K562 (cell line): ENCODE results near the gene SLC10A4. TPM values are rescaled to one million over a fixed set of nuclear protein-coding genes. Genes with fewer than 3 reads are reported as not detected.
A peak's percentile ranks its signal among the peaks of the same experiment; 100 is the strongest.

Experiments used
- ARID1B ChIP-seq: fragments of 450-650 bp; IDR thresholded peaks from 2 replicates; pipeline ENCODE4 v1.6.1; 2016; ENCODE audit warnings: antibody characterized with exemption, mild to moderate bottlenecking, inconsistent platforms
- CCNT2 ChIP-seq: IDR thresholded peaks from 2 replicates; pipeline ENCODE4 v1.6.1; 2011; ENCODE audit warnings: borderline replicate concordance, low read depth, mild to moderate bottlenecking, moderate library complexity, mixed read lengths, low read length; ENCODE audit not compliant: insufficient read length; ENCODE audit errors: extremely low read depth
- CREB1 ChIP-seq, 2 experiments: sonication (generic) in 1 of 2; formaldehyde crosslinking in 1 of 2; IDR thresholded peaks; 2 replicates each; pipeline versions ENCODE4 v1.6.1 to v1.8.0; 2012 to 2022; ENCODE audit warnings: inconsistent platforms in 1 of 2, mild to moderate bottlenecking in 1 of 2, missing genetic modification reagents in 1 of 2, moderate library complexity in 1 of 2
- CREM ChIP-seq: IDR thresholded peaks from 2 replicates; pipeline ENCODE4 v1.6.1; 2014; ENCODE audit warnings: antibody characterized with exemption, low read depth
- DACH1 ChIP-seq: fragments of 450-650 bp; IDR thresholded peaks from 2 replicates; pipeline ENCODE4 v1.6.1; 2018; ENCODE audit not compliant: partially characterized antibody
- EP300 ChIP-seq: IDR thresholded peaks from 2 replicates; pipeline ENCODE4 v1.6.1; 2012; ENCODE audit warnings: low read length, improper control_type of control experiment
- ETV1 ChIP-seq: fragments of 450-650 bp; conservative IDR thresholded peaks from 2 replicates; pipeline ENCODE4 v1.6.1; 2016; ENCODE audit warnings: missing genetic modification characterization, control low read depth, low read depth, missing compliant biosample characterization
- FOS ChIP-seq: IDR thresholded peaks from 3 replicates; pipeline ENCODE4 v1.6.1; 2011; ENCODE audit not compliant: insufficient read length; ENCODE audit errors: extremely low read depth
- HES1 ChIP-seq: fragments of 450-650 bp; IDR thresholded peaks from 2 replicates; pipeline ENCODE4 v1.6.1; 2016; ENCODE audit warnings: low read depth, mild to moderate bottlenecking, moderate library complexity
- MTA2 ChIP-seq: fragments of 450-650 bp; IDR thresholded peaks from 2 replicates; pipeline ENCODE4 v1.6.1; 2016; ENCODE audit warnings: low read depth
- PHTF2 ChIP-seq: fragments of 250-450 bp; sonication (Bioruptor Pico); IDR thresholded peaks from 2 replicates; pipeline ENCODE4 v1.5.0; 2021; ENCODE audit warnings: mild to moderate bottlenecking
- POLR2AphosphoS5 ChIP-seq: IDR thresholded peaks from 2 replicates; pipeline ENCODE4 v1.6.1; 2011; ENCODE audit warnings: mild to moderate bottlenecking, low read depth, low read length, moderate library complexity; ENCODE audit not compliant: control insufficient read depth, insufficient read depth
- SIN3B ChIP-seq: fragments of 450-650 bp; IDR thresholded peaks from 2 replicates; pipeline ENCODE4 v1.6.1; 2017; ENCODE audit warnings: low read depth, mild to moderate bottlenecking, moderate library complexity
- SMARCC2 ChIP-seq: fragments of 450-650 bp; IDR thresholded peaks from 2 replicates; pipeline ENCODE4 v1.6.1; 2017; ENCODE audit warnings: antibody characterized with exemption, moderate library complexity, mild to moderate bottlenecking, low read depth
- SRF ChIP-seq, 2 experiments: fragments of 250-450, 450-650 bp in 1 of 2; sonication (Bioruptor Pico) in 1 of 2; sonication (generic) in 1 of 2; formaldehyde crosslinking; IDR thresholded peaks; 2 replicates each; pipeline versions ENCODE4 v1.5.0 to v1.5.1; 2020 to 2022; ENCODE audit warnings: mild to moderate bottlenecking in 1 of 2, missing genetic modification reagents in 1 of 2
- STAT6 ChIP-seq: sonication (generic); formaldehyde crosslinking; IDR thresholded peaks from 2 replicates; pipeline ENCODE4 v1.8.1; 2023; ENCODE audit warnings: mild to moderate bottlenecking, missing genetic modification reagents
- TAL1 ChIP-seq: fragments of 450-650 bp; IDR thresholded peaks from 2 replicates; pipeline ENCODE4 v1.6.1; 2016; ENCODE audit warnings: mild to moderate bottlenecking
- TBL1XR1 ChIP-seq, 2 experiments: IDR thresholded peaks; 2 replicates each; pipeline ENCODE4 v1.6.1; 2012; ENCODE audit warnings: improper control_type of control experiment in 2 of 2, low read length in 2 of 2, mild to moderate bottlenecking in 1 of 2
- TCF3 ChIP-seq: sonication (generic); formaldehyde crosslinking; IDR thresholded peaks from 2 replicates; pipeline ENCODE4 v1.4.0; 2020; ENCODE audit warnings: mild to moderate bottlenecking, missing genetic modification reagents
- TCF7L2 ChIP-seq: fragments of 150-350 bp; IDR thresholded peaks from 2 replicates; pipeline ENCODE4 v1.6.1; 2016; ENCODE audit warnings: low read depth, mild to moderate bottlenecking, low read length, moderate library complexity
- ZNF197 ChIP-seq: fragments of 200-800 bp; sonication (Bioruptor generic); IDR thresholded peaks from 2 replicates; pipeline ENCODE4 v1.6.1; 2016; ENCODE audit warnings: low read depth, missing genetic modification characterization, missing compliant biosample characterization
- ZNF584 ChIP-seq: fragments of 200-800 bp; sonication (Bioruptor generic); IDR thresholded peaks from 2 replicates; pipeline ENCODE4 v1.6.1; 2016; ENCODE audit warnings: low read depth, mild to moderate bottlenecking, missing genetic modification characterization, missing compliant biosample characterization
- ZSCAN32 ChIP-seq: fragments of 450-650 bp; formaldehyde crosslinking; IDR thresholded peaks from 2 replicates; pipeline ENCODE4 v1.4.0; 2020; ENCODE audit warnings: mild to moderate bottlenecking, moderate library complexity
- polyA plus RNA-seq, 8 experiments: library from polyadenylated mRNA; depleted of rRNA in 4 of 8; stranded (reverse) in 5 of 8; unstranded in 3 of 8; fragments of >200 nt; fragmentation: Nextera tagmentation in 2 of 8; fragmentation: Illumina TruSeq in 1 of 8; extraction: Ambion mirVana in 2 of 8; extraction: Trizol in 1 of 8; gene quantifications; 2 replicates each; pipeline versions ENCODE4 v1.2.1 to v1.2.3, GENCODE V29; 2011 to 2014; ENCODE audit warnings: inconsistent platforms in 1 of 8, missing spikeins in 1 of 8
- total RNA-seq, 7 experiments: library from RNA; depleted of rRNA in 6 of 7; stranded (reverse); fragments of >200 nt in 6 of 7; fragmentation: Illumina TruSeq in 2 of 7; extraction: Trizol in 2 of 7; gene quantifications; 2 replicates each; pipeline versions ENCODE4 v1.2.1 to v1.2.3, GENCODE V29; 2011 to 2021; ENCODE audit warnings: low replicate concordance in 1 of 7

The SLC10A4 gene
- total and polyA plus RNA-seq, 9 of the 15 experiments (the other 6 are each of a cell fraction or from before 2014, with no cell fraction given): 2.5 to 16.9 (median 9.3) TPM

GRCh38 chr4:48481581-48481980, 1.6 kb upstream of the SLC10A4 start (continued):
- no peak for TF ChIP-seq FOS
- TF ChIP-seq CCNT2: peak; percentile 30
- TF ChIP-seq ARID1B: peak; percentile 83
- no peak for TF ChIP-seq PHTF2 (CRISPR knock-in tag)
- no peak for TF ChIP-seq ZSCAN32
- TF ChIP-seq CREB1 (IDR thresholded peaks at IDR 0.05): no peak
- no peak for TF ChIP-seq CREB1 (CRISPR knock-in tag; IDR thresholded peaks at IDR 0.05)
- TF ChIP-seq SRF (CRISPR knock-in tag; IDR thresholded peaks at IDR 0.05): no peak
- peak; percentile 77; the same call in 1 of the 2 replicates for TF ChIP-seq ZNF584 (CRISPR knock-in tag)
- TF ChIP-seq STAT6 (CRISPR knock-in tag): no peak
- no peak for TF ChIP-seq TCF7L2
- TF ChIP-seq POLR2AphosphoS5: peak; percentile 32; the same call in 1 of the 2 replicates
- peak; percentile 36 for TF ChIP-seq DACH1
- peak; percentile 72 for TF ChIP-seq TCF3 (CRISPR knock-in tag)
- 0 out of 2 replicates have a peak, but pooled peaks have one; percentile 30 for TF ChIP-seq MTA2
- peak; percentile 55 for TF ChIP-seq CREM
- TF ChIP-seq ETV1 (tag): no peak
- TF ChIP-seq EP300: peak; percentile 83
- TF ChIP-seq SIN3B: no peak
- TF ChIP-seq SMARCC2: 0 out of 2 replicates have a peak, but pooled peaks have one; percentile 34
- TF ChIP-seq HES1: 0 out of 2 replicates have a peak, but pooled peaks have one; percentile 25
- TF ChIP-seq TBL1XR1 (IDR thresholded peaks at IDR 0.05; ENCODE audit: low read length in 2 of 2): peak; percentile 52 to 63; a peak in 2 of 4 replicates
- TF ChIP-seq ZNF197 (CRISPR knock-in tag): 0 out of 2 replicates have a peak, but pooled peaks have one; percentile 43
- peak; percentile 48; the same call in 1 of the 2 replicates for TF ChIP-seq TAL1
